Activated naive CD8-positive, alpha-beta T cell treated with anti-CD3 and anti-CD28 coated beads, Interleukin-2, amount 10 ng/mL, durations not matched to agents 7 days and 5 days (primary cell): ENCODE measurements around the gene L1CAM. TPM values are rescaled to one million over a fixed set of nuclear protein-coding genes. Genes with fewer than 3 reads are reported as not detected.

ENCODE experiments used
- ATAC-seq: fragments of 150-1000 bp; cut with Tn5 transposase; one replicate; pipeline ENCODE4 v1.10.0; 2021; ENCODE audit warnings: low read depth, moderate library complexity
- POLR2A ChIA-PET: fragments of 350-600 bp; sonication (Branson Sonifier 250); formaldehyde crosslinking; loops from one replicate; lab custom pipeline; 2021; ENCODE audit warnings: antibody characterized with exemption; lab: Charles Lee
- DNase-seq: peaks from one replicate; pipeline ENCODE4 v3.0.0; 2021
- H3K27ac Mint-ChIP-seq: one replicate; pipeline ENCODE4 v1.8.0; 2022; ENCODE audit warnings: mild to moderate bottlenecking, mixed read lengths
- H3K27me3 Mint-ChIP-seq: one replicate; pipeline ENCODE4 v1.8.0; 2022; ENCODE audit warnings: mild to moderate bottlenecking, moderate library complexity, mixed read lengths
- H3K36me3 Mint-ChIP-seq: one replicate; pipeline ENCODE4 v1.8.0; 2021; ENCODE audit warnings: mild to moderate bottlenecking, mixed read lengths
- H3K4me1 Mint-ChIP-seq: one replicate; pipeline ENCODE4 v1.8.0; 2021; ENCODE audit warnings: mixed read lengths
- H3K4me3 Mint-ChIP-seq: one replicate; pipeline ENCODE4 v1.8.0; 2022; ENCODE audit warnings: mild to moderate bottlenecking, moderate library complexity, mixed read lengths
- H3K9me3 Mint-ChIP-seq: one replicate; pipeline ENCODE4 v1.8.0; 2021; ENCODE audit warnings: mixed read lengths
- total RNA-seq, 2 experiments: library from RNA; stranded (reverse); gene quantifications; one replicate each; pipeline ENCODE4 v1.2.3, GENCODE V29; 2021

The L1CAM gene
- total RNA-seq, 2 experiments from 2014 or later = 4.5 to 7.2 TPM

DNA sequence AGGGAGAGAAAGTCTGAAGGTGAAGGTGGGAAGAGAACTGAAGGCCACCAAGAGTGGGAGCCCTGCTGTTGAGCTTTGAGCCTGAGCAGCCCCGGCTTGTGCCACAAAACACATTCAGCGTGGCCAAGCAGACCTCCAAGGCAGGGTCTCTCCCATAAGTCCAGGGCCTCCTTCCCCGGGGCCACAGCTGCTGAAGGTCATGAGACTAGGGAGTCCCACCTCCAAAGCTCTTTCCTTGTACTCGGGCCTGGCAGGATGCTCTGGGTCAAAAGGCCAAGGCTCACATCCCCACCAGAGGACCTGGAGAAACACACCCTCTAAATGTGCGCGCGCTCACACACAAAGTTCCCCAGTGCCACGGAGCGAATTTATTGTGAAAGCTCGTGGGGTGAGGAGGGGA, 43.6 kb upstream of the L1CAM start:
- H3K36me3 Mint-ChIP-seq = peaks cover 15% of the 10 kb centered on the region
- H3K4me3 Mint-ChIP-seq = peak overlapping the region; percentile 97
- peak overlapping the region; percentile 70 for H3K27ac Mint-ChIP-seq
- no peaks in the 10 kb centered on the region for H3K27me3 Mint-ChIP-seq
- no peak for ATAC-seq
- POLR2A ChIA-PET = interaction anchor here (0.7 to 9.1 kb wide), 4 partner anchors 9 to 23 kb away, joined by 3 to 185 read pairs (median 4); partner anchors contain the start of gene RENBP
- H3K4me1 Mint-ChIP-seq = peaks cover 11% of the 10 kb centered on the region
- DNase-seq = no peak
- H3K9me3 Mint-ChIP-seq = no peaks in the 10 kb centered on the region

DNA sequence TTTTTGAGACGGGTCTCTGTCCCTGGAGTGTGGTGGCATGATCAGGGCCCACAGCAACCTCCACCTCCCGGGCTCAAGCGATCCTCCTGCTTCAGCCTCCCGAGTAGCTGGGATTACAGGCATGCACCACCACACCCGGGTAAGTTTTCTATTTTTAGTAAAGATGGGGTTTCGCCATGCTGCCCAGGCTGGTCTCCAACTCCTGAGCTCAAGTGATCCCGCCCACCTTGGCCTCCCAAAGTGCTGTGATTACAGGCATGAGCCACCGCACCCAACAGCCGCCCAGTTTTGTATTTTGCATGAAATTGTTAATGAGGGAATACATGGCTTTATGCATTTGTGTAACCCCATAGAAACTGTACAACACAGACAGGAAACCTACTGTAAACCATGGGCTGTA, 42.9 kb upstream of the L1CAM start:
- Mint-ChIP-seq H3K4me1 (peaks cover 11% of the 10 kb centered on the region), H3K27me3 (no peaks in the 10 kb centered on the region), H3K9me3 (no peaks in the 10 kb centered on the region), H3K4me3 (peak overlapping the region; percentile 97), H3K36me3 (peaks cover 19% of the 10 kb centered on the region), H3K27ac (peak overlapping the region; percentile 70)
- POLR2A ChIA-PET = interaction anchor here (1.3 to 9.1 kb wide), 5 partner anchors 19 to 201 kb away, joined by 3 to 185 read pairs (median 10); partner anchors contain the start of genes HCFC1, RENBP and TMEM187
- DNase-seq (no peak), ATAC-seq (no peak)

DNA sequence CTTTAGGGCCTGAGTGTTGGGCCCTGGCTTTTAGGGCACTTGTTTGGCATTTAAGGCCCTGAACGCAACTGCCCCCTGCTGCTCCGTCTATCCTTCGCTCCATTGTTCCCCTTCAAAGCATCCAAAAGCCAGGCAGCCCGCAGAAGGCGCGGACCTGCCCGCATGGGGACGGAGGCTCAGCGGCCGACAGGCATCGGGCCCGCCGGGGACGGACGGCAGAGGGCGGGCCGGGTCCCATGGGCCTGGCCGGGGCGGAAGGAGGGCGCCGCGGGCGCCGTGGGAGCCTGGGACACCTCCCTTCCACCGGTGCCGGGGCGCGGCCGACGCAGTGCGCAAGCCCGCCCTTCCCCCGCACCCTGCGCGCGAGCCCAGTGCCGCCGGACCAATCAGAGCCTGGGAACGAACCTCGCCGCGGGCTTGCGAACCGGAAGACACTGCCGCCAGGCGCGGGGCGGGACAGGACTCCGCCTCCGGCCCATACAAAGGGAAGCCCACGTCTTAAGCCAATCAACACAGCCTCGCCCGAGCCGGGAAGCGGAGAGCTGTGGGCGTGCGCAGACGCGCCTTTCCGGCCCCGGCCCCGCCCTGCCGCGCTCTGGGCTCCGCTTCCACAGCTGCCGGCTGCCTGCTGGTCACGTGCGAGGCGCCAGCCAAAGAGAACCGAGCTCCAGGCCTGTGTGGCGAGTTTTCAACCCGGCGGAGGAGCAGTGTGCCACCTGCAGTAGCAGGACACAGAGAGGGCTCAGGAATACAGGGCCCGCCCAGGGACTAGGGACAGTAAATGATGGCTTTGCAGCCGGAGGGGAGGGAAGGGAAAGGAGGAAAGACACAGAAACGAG, 42.2 kb upstream of the L1CAM start:
- POLR2A ChIA-PET = interaction anchor here (1.2 to 9.1 kb wide), 10 partner anchors 8 to 202 kb away, joined by 3 to 185 read pairs (median 8); partner anchors contain the start of genes HCFC1, NAA10, RENBP and TMEM187
- H3K4me1 Mint-ChIP-seq = peaks cover 15% of the 10 kb centered on the region
- DNase-seq (peak; percentile 91), ATAC-seq (peak; percentile 77)
- H3K27me3 Mint-ChIP-seq = no peaks in the 10 kb centered on the region
- no peaks in the 10 kb centered on the region for H3K9me3 Mint-ChIP-seq
- H3K36me3 Mint-ChIP-seq = peaks cover 23% of the 10 kb centered on the region
- peak overlapping the region; percentile 98 for H3K27ac Mint-ChIP-seq
- peak overlapping the region; percentile 97 for H3K4me3 Mint-ChIP-seq

DNA sequence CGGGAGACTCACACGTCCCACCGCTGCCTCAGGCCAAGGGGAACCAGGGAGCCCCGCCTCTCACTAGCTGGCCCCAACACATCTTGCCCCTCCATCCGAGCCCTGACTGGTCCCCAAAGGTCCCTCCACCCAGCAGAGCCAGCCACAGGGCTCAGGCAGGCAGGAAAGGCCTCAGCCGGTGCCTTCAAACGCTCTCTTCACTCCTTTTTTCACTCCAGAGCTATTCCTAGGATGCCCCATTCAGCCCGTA, 41.6 kb upstream of the L1CAM start:
- peaks cover 16% of the 10 kb centered on the region for H3K4me1 Mint-ChIP-seq
- H3K4me3 Mint-ChIP-seq = peak overlapping the region; percentile 90
- H3K27me3 Mint-ChIP-seq = no peaks in the 10 kb centered on the region
- no peak for DNase-seq
- peak overlapping the region; percentile 98 for H3K27ac Mint-ChIP-seq
- no peaks in the 10 kb centered on the region for H3K9me3 Mint-ChIP-seq
- POLR2A ChIA-PET = interaction anchor here (1.2 to 9.1 kb wide), 9 partner anchors 9 to 201 kb away, joined by 4 to 185 read pairs (median 10); partner anchors contain the start of genes HCFC1, NAA10, RENBP and TMEM187
- peaks cover 24% of the 10 kb centered on the region for H3K36me3 Mint-ChIP-seq
- no peak for ATAC-seq

DNA sequence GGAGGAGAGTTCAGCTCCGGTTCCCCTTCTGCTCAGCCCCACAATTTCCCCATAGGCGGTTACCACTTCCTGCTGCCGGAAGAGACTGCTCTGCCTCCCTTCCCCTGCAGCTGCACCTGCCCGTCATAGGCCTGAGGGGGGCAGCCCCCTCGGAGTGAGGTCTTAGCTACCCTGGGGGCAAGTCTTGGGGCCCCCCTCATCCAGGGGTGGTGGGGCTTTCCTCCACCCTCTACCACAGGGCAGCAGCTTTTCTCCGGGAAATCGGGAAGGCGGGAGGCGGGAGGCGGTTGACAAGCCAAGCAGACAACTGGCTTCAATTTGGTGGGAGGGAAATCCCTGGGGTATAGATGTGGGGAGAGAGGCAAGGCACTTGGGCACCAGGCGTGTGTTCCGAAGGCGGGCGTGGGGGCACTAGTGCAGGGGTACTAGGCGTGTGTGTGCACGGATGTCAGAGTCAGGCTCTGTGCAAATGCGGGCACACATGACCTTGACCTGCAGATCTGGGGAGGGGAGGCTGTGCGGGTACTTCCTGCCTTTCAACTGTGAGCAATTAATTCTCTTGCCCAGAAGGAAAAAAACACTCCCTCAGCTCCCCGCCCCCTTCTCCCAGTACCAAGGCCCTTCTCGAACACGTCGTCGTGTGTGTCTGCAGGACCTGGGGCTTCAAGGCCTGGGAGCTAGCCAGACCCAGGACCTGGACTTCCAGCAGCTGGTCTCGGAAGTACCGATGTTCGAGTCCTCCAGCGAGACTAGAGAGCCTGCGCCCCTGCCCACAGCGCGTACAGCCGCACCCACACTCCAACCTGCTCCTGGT, 41.1 kb upstream of the L1CAM start:
- POLR2A ChIA-PET = interaction anchor here (1.1 to 9.1 kb wide), 11 partner anchors 9 to 200 kb away, joined by 4 to 185 read pairs (median 10); partner anchors contain the start of genes HCFC1, IDH3G, NAA10 and RENBP
- peak; percentile 44 for ATAC-seq

DNA sequence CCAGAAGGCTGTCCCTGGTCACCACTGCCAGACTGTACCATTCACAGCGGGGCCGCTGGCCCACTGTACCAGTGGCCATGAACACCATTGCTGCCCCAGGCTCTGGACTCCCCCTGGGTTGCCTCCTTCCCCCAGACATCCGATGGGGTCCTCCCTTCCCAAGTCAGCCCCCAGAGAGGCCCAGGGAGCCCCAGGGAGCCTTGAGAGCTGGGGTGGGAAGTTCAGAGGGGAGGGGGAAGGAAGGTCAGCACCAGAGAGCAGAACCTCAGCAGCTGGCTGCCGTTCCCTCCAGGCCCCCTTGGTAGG, 40.5 kb upstream of the L1CAM start:
- POLR2A ChIA-PET = interaction anchor here (1.1 to 9.1 kb wide), 10 partner anchors 10 to 200 kb away, joined by 3 to 185 read pairs (median 10); partner anchors contain the start of genes HCFC1, IDH3G, NAA10 and RENBP
- Mint-ChIP-seq H3K9me3 (no peaks in the 10 kb centered on the region), H3K4me3 (peak overlapping the region; percentile 90), H3K27me3 (no peaks in the 10 kb centered on the region), H3K36me3 (peaks cover 26% of the 10 kb centered on the region), H3K27ac (peak overlapping the region; percentile 98), H3K4me1 (peaks cover 21% of the 10 kb centered on the region)
- peak; percentile 2 for ATAC-seq
- DNase-seq = peak; percentile 75

More for the DNA sequence above, 41.1 kb upstream of the L1CAM start:
- no peaks in the 10 kb centered on the region for H3K9me3 Mint-ChIP-seq
- peak overlapping the region; percentile 98 for H3K27ac Mint-ChIP-seq
- H3K27me3 Mint-ChIP-seq = no peaks in the 10 kb centered on the region
- H3K36me3 Mint-ChIP-seq = peaks cover 27% of the 10 kb centered on the region
- H3K4me3 Mint-ChIP-seq = peak overlapping the region; percentile 90
- peak; percentile 75 for DNase-seq
- H3K4me1 Mint-ChIP-seq = peaks cover 20% of the 10 kb centered on the region

DNA sequence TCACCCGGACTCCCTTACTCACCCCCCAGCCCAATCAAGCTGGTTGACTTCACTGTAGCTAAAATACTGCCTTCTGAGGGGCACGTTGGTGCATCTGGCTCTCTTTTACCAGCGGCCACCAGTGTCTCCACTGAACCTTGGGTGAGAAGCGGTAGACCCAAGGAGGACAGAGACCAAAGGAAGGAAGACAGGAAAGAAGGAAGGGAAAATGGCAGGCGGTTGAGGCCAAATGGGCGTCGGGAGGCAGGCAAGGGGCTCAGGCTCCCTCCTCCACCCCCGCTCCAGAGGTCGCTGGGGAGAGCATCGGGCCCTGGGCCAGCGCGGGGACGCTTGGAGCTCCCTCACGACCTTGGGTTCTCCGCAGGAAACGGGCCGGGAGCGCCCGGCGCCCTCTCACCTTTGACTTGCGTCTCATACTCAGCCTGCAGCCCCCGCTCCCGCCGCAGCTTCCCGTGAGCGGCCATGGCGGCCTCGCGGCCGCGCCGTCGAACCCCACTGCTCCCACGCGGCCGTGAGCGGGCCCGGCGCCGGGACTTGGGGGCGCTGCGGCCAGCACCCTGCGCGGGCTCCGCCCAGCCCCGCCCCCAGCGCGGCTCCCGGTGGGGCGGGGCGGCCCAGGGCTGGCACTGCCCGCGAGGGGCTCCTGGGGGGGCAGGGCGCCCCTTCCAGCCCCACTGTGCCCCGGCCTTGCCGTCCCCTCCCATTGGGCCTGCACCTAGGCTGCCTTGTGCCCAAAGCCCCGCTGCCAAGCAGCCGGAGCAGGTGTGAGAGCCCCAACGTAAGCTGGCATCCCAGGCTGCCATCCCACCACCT, 40.0 kb upstream of the L1CAM start, which contains the start of gene ARHGAP4:
Gene ARHGAP4, minus strand, starts transcription at position 526 of the 813 bp plus-strand sequence. Its CDS starts 62 bp downstream, at position 464.
- no peaks in the 10 kb centered on the region for H3K27me3 Mint-ChIP-seq

DNA sequence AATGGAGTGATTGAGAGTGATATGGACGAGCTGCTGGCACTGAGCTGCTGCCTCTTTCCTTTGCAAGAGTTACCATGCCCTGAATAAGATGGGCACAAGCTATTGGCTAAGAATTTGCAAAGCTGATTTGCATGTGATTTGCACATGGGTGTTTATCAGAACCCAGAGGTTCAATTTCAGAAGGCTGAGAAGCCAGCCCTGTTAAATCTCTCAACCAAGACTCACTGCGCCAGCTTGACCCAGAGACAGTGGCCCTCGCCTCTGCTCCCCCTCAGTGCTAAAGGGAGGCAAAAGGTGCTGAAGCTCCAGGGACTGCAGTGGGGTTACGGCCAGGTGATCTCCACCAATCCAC, 39.4 kb upstream of the L1CAM start:
- H3K4me3 Mint-ChIP-seq = peak overlapping the region; percentile 97
- H3K27ac Mint-ChIP-seq = peak overlapping the region; percentile 96
- H3K36me3 Mint-ChIP-seq = peaks cover 23% of the 10 kb centered on the region
- POLR2A ChIA-PET = interaction anchor here (0.8 to 9.1 kb wide), 12 partner anchors 11 to 131 kb away, joined by 3 to 185 read pairs (median 10); partner anchors contain the start of genes HCFC1, IDH3G, NAA10 and RENBP
- H3K27me3 Mint-ChIP-seq = no peaks in the 10 kb centered on the region
- H3K9me3 Mint-ChIP-seq = no peaks in the 10 kb centered on the region
- H3K4me1 Mint-ChIP-seq = peaks cover 19% of the 10 kb centered on the region
- DNase-seq (no peak), ATAC-seq (no peak)

More for the DNA sequence above, 40.0 kb upstream of the L1CAM start, which contains the start of gene ARHGAP4:
- peaks cover 23% of the 10 kb centered on the region for H3K36me3 Mint-ChIP-seq
- H3K27ac Mint-ChIP-seq = peak within 1 kb of the TSS; percentile 98
- H3K4me3 Mint-ChIP-seq = peak within 1 kb of the TSS; percentile 97
- POLR2A ChIA-PET = interaction anchor here (0.8 to 9.1 kb wide), 15 partner anchors 11 to 199 kb away, joined by 3 to 185 read pairs (median 8); partner anchors contain the start of genes HCFC1, IDH3G, NAA10 and RENBP
- ATAC-seq = peak; percentile 3
- no peak for DNase-seq
- peaks cover 19% of the 10 kb centered on the region for H3K4me1 Mint-ChIP-seq
- H3K9me3 Mint-ChIP-seq = no peaks in the 10 kb centered on the region

DNA sequence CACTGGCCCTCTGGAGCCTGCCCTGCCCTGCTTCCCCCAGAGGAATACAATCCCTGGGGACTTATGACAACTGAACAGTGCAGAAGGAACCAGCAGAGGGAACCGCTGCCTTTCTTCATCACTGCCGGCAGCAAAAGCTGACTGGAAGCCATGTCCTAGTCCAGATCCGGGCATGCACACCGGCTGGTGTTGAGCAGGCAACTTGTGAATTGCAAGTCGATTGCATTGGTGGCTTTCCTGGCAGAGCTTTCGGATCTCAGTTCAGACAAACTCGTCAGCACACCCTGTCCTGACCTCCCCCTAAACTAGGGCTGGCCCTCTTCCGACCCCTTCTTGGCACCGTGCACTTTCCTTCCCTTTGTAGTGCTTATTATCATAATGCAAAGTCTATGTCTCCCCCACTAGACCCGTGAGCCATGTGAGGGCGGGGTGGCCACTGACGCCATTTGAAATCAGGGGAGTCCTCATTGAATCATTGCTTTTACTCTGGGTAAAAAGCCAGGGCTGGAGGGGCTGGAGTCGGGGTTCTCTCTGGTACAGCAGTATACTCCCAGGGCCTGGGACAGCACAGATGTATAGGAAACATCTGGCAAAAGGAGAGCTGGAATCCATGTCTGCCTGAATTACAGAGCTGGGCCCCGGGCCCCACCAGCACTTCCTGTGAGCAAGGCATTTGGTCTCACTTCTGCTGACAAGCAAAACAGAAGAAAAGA, 38.3 kb upstream of the L1CAM start:
- H3K4me3 Mint-ChIP-seq = peak overlapping the region; percentile 97
- POLR2A ChIA-PET = interaction anchor here (0.6 to 9.1 kb wide), 9 partner anchors 12 to 130 kb away, joined by 4 to 185 read pairs (median 15); partner anchors contain the start of genes HCFC1, IDH3G, NAA10 and RENBP
- H3K9me3 Mint-ChIP-seq = no peaks in the 10 kb centered on the region
- peak overlapping the region; percentile 96 for H3K27ac Mint-ChIP-seq
- DNase-seq = no peak
- no peak for ATAC-seq
- no peaks in the 10 kb centered on the region for H3K27me3 Mint-ChIP-seq
- H3K36me3 Mint-ChIP-seq = peaks cover 27% of the 10 kb centered on the region
- H3K4me1 Mint-ChIP-seq = peaks cover 19% of the 10 kb centered on the region

DNA sequence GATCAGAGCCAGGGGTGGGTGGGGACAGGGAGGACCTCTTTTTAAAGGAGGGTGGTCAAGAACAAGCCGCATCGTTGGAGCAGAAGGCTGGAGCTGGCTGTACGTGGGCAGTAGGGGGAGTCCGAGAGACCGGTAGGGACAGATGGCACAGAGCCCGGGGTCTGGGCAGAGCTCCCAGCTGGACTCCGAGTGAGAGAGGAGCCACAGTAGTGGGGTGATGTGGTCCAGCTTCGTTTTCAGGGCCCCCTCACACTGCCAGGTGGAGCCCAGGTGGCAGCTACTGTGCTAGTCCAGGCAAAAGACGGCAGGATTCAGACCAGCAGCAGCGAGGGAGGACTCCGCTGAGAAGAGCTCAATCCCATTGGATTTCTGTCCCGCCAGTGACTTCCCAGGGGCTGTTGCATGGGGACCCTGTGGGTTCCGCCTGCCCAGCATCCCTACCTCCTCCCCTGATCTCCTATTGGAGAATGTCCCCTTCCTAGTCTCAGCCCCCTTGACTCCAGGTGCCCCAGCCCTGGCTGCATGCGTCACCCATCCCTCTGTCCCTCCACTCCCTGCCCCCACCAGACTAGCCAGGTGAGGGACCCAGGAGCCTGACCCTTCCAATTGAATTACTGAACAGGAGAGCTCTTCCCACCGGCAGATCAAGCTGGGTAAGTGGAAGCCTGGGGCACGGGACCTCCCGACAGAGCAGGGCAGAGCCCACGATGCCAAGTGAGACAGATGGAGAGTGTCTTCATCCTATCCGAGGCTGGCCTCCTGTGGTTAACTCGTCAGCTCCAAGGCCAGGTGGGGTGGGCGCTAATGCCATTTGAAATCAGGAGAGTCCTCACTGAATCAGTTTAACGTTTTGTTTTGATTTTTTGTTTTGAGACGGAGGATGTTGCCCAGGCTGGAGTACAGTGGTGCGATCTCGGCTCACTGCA, 37.2 kb upstream of the L1CAM start:
- POLR2A ChIA-PET = interaction anchor here (0.5 to 9.1 kb wide), 8 partner anchors 12 to 46 kb away, joined by 3 to 185 read pairs (median 16); partner anchors contain the start of genes HCFC1, NAA10, RENBP and TMEM187

More for the DNA sequence above, 37.2 kb upstream of the L1CAM start:
- Mint-ChIP-seq H3K4me3 (peak overlapping the region; percentile 97), H3K4me1 (peaks cover 13% of the 10 kb centered on the region), H3K27ac (peak overlapping the region; percentile 96), H3K27me3 (no peaks in the 10 kb centered on the region), H3K36me3 (peaks cover 22% of the 10 kb centered on the region), H3K9me3 (no peaks in the 10 kb centered on the region)
- ATAC-seq (no peak), DNase-seq (no peak)
